GM21423 (cell line): ENCODE results near the gene ADH7.

Source experiments
- ATAC-seq: cut with Tn5 transposase; IDR thresholded peaks from one replicate; pipeline ENCODE4 v1.9.1; 2021; ENCODE audit warnings: mild to moderate bottlenecking, moderate library complexity; ENCODE audit not compliant: unreplicated experiment

ADH7 gene

GRCh38 chr4:99435154-99435553 is at the start of gene ADH7:
Gene ADH7 (minus strand): TSS chr4:99435342. CDS start chr4:99435233, 109 bp downstream.
- ATAC-seq: no peak

GRCh38 chr4:99483636-99484035 is 48.5 kb upstream of the ADH7 start:
- ATAC-seq: no peak

- ATAC-seq: no peak
Measured at GRCh38 chr4:99473131-99473530, 38.0 kb upstream of the ADH7 start.

GRCh38 chr4:99471896-99472295 is 36.8 kb upstream of the ADH7 start:
- no peak for ATAC-seq

- ATAC-seq: no peak
Measured at GRCh38 chr4:99471349-99471748, 36.2 kb upstream of the ADH7 start.

GRCh38 chr4:99468889-99469288 is 33.7 kb upstream of the ADH7 start:
- ATAC-seq: no peak

GRCh38 chr4:99467887-99468286 is 32.7 kb upstream of the ADH7 start:
- ATAC-seq: no peak

GRCh38 chr4:99463566-99463965 is 28.4 kb upstream of the ADH7 start:
- ATAC-seq: no peak

- ATAC-seq: peak; percentile 92
Measured at GRCh38 chr4:99462875-99463464, 27.8 kb upstream of the ADH7 start.

- no peak for ATAC-seq
Measured at GRCh38 chr4:99461623-99462401, 26.7 kb upstream of the ADH7 start.

GRCh38 chr4:99459546-99460042 is 24.5 kb upstream of the ADH7 start:
- ATAC-seq: no peak

GRCh38 chr4:99458911-99459447 is 23.8 kb upstream of the ADH7 start:
- ATAC-seq: no peak

GRCh38 chr4:99457676-99458075 is 22.5 kb upstream of the ADH7 start:
- ATAC-seq: no peak

GRCh38 chr4:99457270-99457669 is 22.1 kb upstream of the ADH7 start:
- ATAC-seq: no peak

- peak; percentile 26 for ATAC-seq
Measured at GRCh38 chr4:99447513-99447912, 12.4 kb upstream of the ADH7 start.

- ATAC-seq: peak; percentile 91
Measured at GRCh38 chr4:99447079-99447478, 11.9 kb upstream of the ADH7 start.

- ATAC-seq: no peak
Measured at GRCh38 chr4:99438405-99438780, 3.3 kb upstream of the ADH7 start.

GRCh38 chr4:99437723-99438404 is 2.7 kb upstream of the ADH7 start:
- no peak for ATAC-seq

- ATAC-seq: no peak
Measured at GRCh38 chr4:99436976-99437722, 2.0 kb upstream of the ADH7 start.

- ATAC-seq: no peak
Measured at GRCh38 chr4:99436462-99436861, 1.3 kb upstream of the ADH7 start.

- ATAC-seq: no peak
Measured at GRCh38 chr4:99430106-99430505, 5.0 kb downstream of the ADH7 start.
